ENCODE measurements around the gene TSC22D3.
A peak's percentile ranks its signal among the peaks of the same experiment; 100 is the strongest.

TSC22D3 gene

GRCh38 chrX:107730298-107730655, 45.3 kb downstream of the TSC22D3 start:
- no peak for DNase-seq

DNA sequence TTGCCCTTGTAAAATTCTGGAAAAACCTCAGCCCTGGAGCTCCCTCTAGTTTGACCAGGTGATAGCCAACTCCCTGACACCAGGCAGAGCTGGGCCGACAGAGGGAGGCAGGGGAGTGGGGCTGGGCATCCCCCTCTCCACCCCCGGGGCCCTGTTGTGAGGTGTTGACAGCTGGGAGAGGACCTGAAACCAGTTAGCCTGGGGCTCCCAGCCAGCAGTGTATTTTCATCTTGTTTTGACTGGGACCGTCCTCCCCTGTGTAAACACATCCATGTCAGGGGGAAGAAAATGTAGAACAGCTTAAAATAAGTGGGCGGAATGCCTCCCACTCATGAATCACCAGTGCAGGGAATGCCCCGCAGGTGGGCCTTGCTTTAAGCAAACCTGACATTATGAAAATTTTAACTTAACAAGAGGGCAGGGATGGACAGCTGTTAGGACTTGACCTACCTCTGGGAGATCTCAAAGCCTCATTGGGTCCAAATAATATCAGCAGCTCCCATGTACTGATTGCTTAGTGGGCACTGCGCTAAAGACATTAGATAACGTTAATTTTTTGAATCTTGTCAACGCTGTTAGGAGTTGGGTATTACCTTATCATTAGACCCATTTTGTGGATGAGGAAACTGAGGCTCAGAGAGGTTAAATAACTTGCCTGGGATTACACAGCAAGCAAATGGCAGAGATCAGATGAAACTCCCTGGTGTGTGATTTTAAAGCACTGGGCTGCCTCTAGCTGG, 45.9 kb downstream of the TSC22D3 start:
- no peak for DNase-seq

- DNase-seq = peak; percentile 17
These were observed 47.1 kb downstream of the TSC22D3 start for GRCh38 chrX:107728371-107729099.

GRCh38 chrX:107726816-107727534, 48.6 kb downstream of the TSC22D3 start:
- no peak for DNase-seq

- DNase-seq = no peak
These were observed 49.6 kb downstream of the TSC22D3 start for GRCh38 chrX:107725761-107726555.

GRCh38 chrX:107724653-107725052, 50.9 kb downstream of the TSC22D3 start:
- no peak for DNase-seq

- DNase-seq = no peak
These were observed 52.1 kb downstream of the TSC22D3 start for GRCh38 chrX:107723511-107723910.

DNA sequence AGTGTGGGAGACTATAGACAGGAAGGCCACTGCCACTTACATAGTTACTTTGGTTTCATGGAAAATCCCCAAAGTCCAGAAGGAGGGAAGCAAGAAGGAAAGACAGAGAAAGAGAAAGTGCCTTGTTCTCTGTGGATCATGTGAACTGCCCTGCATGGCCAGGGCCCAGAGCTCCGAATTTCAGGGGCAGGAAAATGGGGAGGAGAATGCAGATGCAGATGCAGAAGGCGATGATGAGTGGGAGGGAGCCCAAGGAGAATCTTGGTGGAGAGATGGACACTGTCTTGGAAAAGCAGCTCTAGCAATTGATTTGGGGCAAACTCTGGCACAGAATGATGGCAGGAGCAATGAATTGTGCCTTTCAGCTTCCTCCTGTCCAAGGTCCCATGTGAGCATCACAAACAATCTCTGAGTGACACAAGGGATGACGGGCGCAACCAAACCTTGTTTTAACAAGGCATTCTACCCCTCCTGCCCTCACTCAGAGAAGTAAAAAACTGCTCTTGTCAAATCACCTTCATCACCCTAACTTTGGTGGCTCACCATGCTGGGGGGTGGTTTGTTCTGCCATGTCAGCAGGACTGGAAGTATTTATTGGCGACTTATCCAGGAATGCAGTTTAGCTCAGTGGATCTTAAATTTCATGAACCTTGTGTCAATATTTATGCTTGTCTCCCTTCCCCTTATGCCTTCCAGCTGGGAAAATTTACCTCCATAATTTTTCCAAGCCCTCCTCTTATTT, 53.5 kb downstream of the TSC22D3 start:
- no peak for DNase-seq

DNA sequence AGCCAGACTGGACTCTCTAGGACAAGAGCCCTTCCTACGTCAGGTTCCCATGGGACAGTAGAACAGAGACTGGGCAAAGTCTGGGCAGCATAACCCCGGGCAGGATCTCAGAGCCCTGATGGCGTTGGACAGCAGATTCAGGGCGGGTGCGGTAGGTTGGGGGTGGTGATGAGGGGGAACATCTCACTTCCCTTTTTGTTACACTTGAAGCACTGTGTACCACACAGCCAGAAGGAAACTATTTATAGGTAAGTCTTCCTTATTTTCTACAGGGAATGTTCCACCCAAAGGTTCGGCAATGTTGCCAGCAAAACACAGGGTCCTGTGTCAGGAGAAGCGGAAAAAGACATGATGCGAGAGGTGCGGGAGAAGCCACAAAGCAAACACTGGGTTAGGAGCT, 54.3 kb downstream of the TSC22D3 start:
- DNase-seq = no peak

GRCh38 chrX:107718156-107718621, 57.4 kb downstream of the TSC22D3 start:
- peak; percentile 13 for DNase-seq

DNA sequence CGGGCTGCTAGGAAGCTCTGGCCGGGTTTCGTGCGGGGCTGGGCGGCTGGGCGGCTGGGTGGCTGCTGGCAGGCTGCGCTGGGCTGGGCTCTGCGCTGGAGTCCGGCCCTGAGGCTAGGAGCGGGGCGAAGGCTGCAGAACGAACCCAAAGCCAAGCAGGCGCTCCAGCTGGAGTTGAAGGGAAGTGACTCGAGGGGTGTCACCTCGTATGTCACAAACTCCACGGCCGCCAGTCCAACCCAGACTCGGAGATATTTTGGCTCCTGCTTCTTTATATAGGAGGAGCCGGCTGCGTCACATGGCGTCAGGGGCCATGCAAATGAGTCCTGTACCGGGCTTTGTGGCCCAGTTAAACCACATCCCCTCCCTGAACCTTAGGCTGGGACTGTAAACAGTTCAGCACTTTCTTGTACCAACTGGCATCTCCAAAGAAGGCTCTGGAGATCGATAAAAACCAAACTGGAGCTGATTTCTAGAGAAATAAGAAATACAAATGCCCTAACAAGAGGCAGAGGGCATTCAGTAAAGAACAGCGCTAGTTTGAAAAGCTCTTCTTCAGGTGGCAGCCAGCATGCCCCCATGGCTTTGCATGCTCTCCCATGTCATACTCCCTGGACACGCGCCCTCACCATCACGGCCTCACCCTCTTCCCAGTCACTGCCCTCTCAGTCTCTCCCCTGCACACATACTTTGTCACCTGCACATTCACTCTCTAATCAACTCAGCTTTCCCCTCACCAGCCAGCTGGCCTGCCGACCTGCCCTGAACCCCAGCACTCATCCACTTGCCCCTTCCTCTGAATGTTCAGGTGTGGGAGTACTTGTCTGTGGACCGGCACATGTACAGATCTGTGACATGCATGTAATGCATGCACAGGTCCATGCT, 58.5 kb downstream of the TSC22D3 start:
- no peak for DNase-seq

DNA sequence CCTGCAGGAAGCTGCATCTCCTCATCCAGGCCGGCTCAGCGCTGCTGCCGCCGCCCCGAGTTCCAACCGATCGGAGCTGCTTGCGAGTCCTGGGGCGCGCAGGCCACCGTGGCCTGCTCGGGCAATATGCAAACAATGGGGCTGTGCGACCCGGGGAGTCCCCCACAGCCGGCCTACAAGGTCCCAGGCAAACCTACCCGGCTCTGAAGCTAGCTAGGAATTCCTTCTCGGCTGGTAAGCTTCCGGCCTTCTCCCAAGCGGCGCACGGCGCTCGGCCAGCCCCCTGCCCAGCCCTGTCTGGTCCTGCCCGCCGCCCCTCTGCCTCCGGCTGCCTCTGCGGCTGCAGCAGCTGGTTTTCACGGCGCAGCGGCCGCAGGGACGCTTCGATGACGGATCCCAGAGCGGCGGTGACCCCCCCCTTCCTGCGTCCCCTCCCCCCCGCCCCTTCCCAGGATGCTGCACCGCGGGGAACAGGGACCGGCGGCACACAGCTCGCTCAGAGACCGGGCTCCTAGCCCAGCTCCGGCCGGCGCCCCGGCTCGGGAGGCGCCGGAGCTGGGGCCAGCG, 59.4 kb downstream of the TSC22D3 start:
- DNase-seq = no peak

DNA sequence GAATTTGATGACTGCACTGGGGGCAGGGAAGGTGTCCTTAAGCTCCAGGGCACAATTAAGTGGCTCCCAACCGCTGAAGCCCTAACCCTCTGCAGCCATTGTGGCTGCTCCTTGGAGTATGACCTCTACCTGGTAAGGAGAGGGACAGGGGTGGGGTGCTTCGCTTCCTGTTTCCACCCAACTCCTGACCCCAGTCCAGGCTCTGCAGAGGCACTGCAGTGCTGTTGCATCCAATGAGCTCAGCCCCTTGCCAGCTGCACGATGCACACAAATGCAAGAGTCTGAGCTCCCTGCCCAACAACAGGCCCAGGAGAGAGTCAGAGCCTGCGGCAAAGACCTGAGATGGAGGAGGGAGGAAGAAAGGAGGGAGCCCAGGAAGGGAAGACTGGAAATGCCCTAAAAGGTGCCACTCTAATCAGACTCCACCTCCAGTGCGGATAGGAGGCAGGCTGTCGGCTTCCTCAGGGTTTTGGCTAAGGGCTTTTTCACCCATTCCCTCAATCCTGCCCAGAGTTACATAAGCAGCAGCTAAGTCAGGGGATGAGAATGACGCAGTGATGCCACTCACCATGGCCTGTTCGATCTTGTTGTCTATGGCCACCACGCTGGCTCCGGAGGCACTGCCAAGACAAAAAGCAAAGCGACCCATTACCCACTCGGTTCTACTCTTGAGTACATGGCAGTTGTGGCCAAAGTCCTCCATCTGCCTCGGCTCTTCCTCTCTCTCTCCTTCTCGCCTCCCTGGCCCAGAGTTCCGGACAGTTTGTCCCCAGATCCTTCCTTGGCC, 60.1 kb downstream of the TSC22D3 start:
- DNase-seq = no peak

DNA sequence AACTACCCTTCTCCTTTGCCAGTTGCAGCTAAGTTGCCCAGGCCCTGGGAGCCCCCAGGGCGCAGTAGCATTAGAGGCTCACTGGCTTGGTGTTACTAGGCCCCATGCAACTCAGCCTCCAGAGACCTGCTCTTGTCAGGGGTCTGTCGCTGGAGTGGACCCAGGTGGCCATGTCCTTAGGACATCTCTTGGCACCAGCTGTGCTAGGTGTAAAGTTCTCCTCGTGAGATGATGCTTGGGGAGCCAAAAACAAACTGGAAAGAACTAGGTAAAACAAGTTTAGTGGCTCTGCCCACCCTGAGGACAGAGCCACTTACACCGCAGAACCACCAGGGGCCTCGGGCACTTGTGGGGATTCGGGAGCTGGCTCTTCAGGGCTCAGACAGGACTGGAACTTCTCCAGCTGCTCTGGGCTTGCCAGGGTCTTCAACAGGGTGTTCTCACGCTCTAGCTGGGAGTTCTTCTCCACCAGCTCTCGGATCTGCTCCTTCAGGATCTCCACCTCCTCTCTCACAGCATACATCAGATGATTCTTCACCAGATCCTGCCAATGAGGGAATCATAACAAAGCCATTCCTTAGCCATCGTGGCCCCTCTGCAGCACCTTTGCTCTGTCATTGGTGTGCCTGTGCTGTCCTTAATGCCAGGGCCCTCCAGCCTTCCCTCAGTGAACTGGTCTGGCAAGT, 61.2 kb downstream of the TSC22D3 start:
- no peak for DNase-seq

GRCh38 chrX:107713543-107714205, 61.9 kb downstream of the TSC22D3 start:
- no peak for DNase-seq

GRCh38 chrX:107713203-107713542, 62.4 kb downstream of the TSC22D3 start:
- DNase-seq = no peak

DNA sequence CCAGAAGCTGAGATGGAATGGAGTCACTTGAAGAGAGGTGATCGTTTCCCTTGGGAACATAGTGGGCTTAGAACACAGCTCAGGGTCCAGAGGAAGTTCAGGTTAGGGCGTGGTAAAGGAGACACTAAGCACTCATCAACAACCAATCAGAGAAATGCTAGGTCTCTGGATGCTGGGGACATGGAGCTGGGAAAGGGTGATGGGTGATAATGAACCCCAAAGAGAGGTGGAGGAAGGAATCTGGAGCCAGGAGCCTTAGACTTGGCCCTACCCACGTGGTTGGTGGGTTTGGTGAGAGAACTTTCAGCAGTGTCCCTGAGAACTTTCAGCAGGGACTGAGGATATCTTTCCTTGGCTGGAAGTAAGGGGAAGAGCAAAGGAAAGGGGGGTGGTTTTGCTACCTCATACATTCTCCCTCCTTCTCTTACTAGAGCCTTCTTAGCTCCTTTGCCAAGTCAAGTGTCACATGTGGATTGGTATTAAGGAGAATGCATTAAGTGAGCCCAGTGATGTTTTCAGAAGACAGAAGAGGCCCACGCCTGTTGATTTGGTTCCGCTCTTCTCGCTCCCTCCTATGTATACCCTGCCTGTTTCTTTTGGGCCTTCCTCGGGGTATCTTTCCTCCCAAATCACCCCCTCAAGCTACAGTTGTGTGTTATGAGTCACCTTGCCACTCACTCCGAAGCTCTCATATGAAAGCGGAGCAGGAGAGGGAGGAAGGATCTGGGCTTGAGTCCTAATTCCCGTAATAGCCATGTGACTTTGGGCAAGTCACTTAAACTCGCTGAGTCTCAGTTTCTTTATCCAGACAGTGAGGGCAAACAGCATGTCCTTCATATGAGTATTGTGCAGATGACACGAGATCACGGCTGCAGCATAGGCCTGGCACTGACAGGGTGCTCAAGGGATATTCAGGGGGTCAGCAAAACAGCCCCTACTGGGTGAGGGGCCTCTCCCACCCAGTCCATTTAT, 63.1 kb downstream of the TSC22D3 start:
- DNase-seq = no peak
